GM20431 (cell line): ENCODE measurements around the gene DHRS7.

Experiments used
- in situ Hi-C: fragments of 300-500 bp; cut with MseI, MboI; formaldehyde crosslinking; loops from one replicate; pipeline ENCODE4 v1.15.0; 2020; ENCODE audit warnings: low sequenced_read_pairs; ENCODE audit not compliant: unreplicated experiment

Gene DHRS7, protein sequence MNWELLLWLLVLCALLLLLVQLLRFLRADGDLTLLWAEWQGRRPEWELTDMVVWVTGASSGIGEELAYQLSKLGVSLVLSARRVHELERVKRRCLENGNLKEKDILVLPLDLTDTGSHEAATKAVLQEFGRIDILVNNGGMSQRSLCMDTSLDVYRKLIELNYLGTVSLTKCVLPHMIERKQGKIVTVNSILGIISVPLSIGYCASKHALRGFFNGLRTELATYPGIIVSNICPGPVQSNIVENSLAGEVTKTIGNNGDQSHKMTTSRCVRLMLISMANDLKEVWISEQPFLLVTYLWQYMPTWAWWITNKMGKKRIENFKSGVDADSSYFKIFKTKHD

DNA sequence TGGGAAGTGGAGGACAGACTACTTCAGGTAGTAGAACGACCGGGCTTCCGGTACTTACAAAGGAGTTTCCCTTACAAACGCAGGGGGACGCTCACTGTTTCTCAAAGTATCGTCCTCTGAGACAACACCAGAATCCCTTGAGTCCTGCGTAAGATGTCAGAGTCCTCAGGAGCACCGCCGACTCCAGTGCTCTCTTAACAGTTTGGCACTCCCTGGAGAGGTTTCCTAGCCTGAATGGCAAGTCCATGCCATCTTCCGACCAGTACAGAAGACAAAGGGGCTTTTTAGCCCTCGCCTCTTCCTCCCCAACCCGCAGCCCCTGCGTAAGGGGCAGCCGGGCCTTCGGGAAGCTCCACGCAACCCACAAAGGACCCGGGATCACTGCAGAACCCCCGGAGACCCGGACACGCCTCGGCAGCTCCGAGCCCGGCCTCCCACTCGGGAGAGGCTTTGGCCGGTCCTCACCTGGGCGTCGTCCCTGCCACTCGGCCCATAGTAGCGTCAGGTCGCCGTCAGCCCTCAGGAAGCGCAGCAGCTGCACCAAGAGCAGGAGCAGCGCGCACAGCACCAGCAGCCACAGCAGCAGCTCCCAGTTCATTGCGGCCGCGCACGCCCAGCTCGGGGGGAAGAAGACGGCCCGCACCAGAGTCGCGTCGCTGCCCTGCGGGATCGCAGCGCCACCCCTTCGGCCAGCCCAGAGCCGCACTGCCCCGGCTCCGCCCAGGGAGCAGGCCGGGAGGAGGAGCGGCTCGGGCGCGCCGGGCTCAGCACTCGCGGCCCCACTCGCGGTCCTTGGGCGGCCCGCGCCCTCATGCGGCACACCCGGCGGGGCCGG lies at the start of gene DHRS7:
DHRS7 (minus strand) TSS at position 687 of the 835 bp plus-strand sequence; CDS start at position 598, 89 bp downstream.
- in situ Hi-C loops, result loop anchor here (25.0 kb wide), 1 partner anchor 203 kb away; no protein-coding TSS in a partner anchor

- in situ Hi-C loops, result no loop called here
Measured at GRCh38 chr14:60214415-60215126, 49.4 kb upstream of the DHRS7 start.

DNA sequence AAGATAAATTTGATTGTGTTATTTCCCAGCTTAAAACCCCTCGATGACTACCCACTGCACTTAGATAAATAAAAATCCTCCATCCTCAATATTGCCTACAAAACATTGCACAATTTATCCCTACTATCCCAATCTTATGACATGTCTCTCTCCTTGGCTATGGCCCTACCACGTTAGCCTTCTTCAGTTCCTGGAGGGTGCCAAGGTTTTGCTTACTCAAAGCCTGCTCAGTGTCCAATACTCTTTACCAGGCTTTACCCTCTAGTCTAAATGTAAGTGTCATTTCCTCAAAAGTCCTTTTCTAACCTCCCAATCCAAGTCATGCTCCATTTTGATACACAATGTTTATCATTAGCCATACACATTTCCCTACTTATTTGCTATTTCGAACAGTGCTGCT lies 48.8 kb upstream of the DHRS7 start:
- in situ Hi-C loops, result no loop called here

DNA sequence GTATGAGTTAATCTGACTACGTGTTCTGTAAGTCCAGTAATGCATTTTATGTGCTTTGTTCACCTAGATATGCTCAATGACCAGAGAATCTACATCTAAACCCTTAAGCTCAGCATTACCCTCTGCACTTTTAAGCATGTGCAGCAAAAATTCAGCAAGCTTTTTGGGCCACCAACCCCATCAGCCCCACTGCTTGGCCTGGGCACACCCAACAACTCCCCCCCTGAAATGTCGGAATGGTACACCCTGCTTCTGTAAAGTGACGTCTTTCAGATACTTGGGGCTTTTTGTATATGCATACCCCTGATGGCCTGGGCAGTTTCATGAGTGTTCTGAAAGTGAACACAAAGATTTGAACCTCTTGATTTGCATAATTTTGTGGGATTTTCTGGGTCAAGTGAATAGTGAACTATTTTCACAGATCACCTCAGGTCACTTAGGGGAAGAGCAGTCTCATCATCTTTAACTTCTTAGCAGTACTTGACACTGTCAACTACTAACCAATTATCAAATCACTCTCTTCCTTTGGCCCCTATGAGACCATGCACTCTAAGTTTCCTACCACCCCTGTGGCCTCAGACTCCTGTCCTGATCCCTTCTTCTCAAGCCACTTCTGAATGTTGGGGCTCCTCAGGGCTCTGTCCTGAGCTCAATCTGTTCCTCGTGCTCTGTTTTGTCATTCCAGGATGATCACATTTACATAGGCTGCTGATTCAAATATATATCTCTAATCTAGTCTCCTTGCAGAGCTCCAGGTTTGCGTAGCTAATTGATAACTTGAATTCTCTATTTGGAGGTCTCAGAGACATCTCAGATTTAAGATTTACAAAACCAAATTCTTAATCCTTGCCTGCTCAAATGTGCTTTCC lies 47.5 kb upstream of the DHRS7 start:
- in situ Hi-C loops, result no loop called here

DNA sequence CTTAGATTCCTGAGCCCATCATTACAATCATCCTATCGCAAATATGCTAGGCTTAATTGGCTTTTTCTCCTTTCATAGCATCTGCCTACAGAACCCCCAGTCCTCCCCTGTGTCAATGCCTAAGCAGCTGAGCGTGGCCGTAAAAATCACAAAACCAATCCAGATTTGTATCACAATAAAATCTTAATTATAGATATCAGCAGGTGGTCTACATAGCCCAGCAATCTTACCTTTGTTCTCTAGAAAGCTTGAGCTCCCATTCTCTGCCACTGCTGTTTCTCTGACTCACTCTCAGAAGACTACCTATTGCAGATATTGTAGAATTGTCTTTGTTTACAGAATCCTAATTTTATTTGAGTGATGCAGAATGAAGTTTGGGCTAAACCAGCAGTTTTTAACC lies 46.0 kb upstream of the DHRS7 start:
- in situ Hi-C loops, result no loop called here

- in situ Hi-C loops, result no loop called here
Measured at GRCh38 chr14:60210703-60211102, 45.5 kb upstream of the DHRS7 start.

DNA sequence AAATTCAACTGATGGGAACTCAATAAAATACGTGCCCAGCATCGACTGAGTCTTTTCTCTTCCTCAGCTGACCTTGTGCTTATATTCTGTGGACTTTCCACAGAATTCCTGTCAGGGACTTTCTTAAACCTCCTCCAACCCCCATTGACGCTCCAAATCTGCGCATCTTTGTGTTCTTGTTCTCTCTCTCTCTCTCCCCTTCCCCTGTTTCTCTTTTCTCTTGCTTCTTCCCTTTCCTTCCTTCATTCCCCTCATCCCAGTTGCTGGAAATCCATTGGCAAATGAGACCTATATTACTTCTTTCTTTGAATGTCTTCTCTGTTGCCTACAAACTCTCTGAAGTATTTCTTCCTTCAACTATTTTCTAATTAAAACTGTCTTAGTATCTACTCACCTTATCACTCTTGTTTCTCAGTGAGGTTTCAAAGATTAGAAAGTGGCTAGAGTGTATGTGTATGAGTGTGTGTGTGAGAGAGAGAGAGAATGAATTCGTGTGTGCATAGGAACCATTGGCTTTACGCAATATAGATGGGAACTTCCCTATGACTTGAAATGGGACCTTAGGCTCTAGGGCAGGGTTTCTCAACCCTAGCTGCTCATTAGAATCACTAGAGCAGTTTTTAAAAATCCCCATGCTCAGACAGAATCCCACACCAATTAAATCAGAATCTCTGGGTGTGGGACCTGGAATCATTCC lies 41.8 kb upstream of the DHRS7 start:
- in situ Hi-C loops, result no loop called here

GRCh38 chr14:60206249-60206670 lies 41.1 kb upstream of the DHRS7 start:
- in situ Hi-C loops, result no loop called here

GRCh38 chr14:60204843-60205774 lies 39.9 kb upstream of the DHRS7 start:
- in situ Hi-C loops, result no loop called here

- in situ Hi-C loops, result no loop called here
Measured at GRCh38 chr14:60204104-60204842, 39.1 kb upstream of the DHRS7 start.

- in situ Hi-C loops, result loop anchor here (10.0 kb wide), 1 partner anchor 365 kb away; no protein-coding TSS in a partner anchor
Measured at GRCh38 chr14:60199321-60199720, 34.1 kb upstream of the DHRS7 start.

DNA sequence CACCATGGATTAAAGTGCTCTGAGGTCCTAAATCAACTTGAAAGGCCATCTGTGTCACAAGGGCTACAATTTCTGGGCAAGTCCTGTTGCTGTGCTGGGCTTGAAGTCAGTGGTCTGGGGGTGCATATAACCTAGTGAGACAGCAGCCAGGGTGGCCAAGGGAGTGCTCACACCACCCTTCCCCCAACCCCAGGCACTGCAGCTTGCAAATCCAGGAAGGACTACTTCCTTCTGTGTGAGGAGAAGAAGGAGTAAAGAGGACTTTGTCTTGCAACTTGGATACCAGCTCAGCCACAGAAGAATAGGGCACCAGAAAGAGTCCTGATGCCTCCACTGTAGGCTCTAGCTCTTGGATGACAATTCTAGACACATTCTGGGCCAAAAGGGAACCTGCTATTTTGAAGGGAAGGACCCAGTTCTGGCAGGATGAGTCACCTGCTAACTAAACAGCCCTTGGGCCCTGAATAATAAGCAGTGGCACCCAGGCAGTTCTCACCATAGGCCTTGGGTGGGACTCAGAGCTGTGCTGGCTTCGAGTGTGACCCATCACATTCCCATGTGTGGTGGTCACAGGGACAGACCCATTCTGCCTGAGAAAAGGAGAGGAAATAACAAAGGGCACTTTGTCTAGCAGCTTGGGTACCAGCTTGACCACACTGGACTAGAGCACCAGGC lies 32.6 kb upstream of the DHRS7 start:
- in situ Hi-C loops, result loop anchor here (10.0 kb wide), 1 partner anchor 367 kb away; no protein-coding TSS in a partner anchor

GRCh38 chr14:60196291-60196690 lies 31.1 kb upstream of the DHRS7 start:
- in situ Hi-C loops, result loop anchor here (10.0 kb wide), 1 partner anchor 369 kb away; no protein-coding TSS in a partner anchor

- in situ Hi-C loops, result loop anchor here (10.0 kb wide), 1 partner anchor 370 kb away; no protein-coding TSS in a partner anchor
Measured at GRCh38 chr14:60195179-60195810, 30.1 kb upstream of the DHRS7 start.

GRCh38 chr14:60189923-60190840 lies 25.0 kb upstream of the DHRS7 start:
- in situ Hi-C loops, result loop anchor here (10.0 kb wide), 1 partner anchor 375 kb away; no protein-coding TSS in a partner anchor
